ENCODE results near the gene ULK1. TPM values are rescaled to one million over a fixed set of nuclear protein-coding genes. Genes with fewer than 3 reads are reported as not detected.
A peak's percentile ranks its signal among the peaks of the same experiment; 100 is the strongest.

The ULK1 gene
- total RNA-seq, 1 experiment from 2014 or later: 67.8 TPM

- no peak for TF ChIP-seq OVOL2 (CRISPR knock-in tag; IDR thresholded peaks at IDR 0.05; ENCODE audit: borderline replicate concordance)
- no peak for TF ChIP-seq ESRRA (CRISPR knock-in tag; IDR thresholded peaks at IDR 0.05; ENCODE audit: borderline replicate concordance)
- TF ChIP-seq TP53 (CRISPR knock-in tag; IDR thresholded peaks at IDR 0.05): peak; percentile 74; the same call in 1 of the 2 replicates
- TF ChIP-seq FOXP4 (CRISPR knock-in tag; IDR thresholded peaks at IDR 0.05): peak; percentile 47; the same call in 1 of the 2 replicates
- no peak for TF ChIP-seq CDX4 (CRISPR knock-in tag; IDR thresholded peaks at IDR 0.05; ENCODE audit: borderline replicate concordance)
- no peak for TF ChIP-seq ZNF219 (CRISPR knock-in tag; IDR thresholded peaks at IDR 0.05; ENCODE audit: borderline replicate concordance)
- TF ChIP-seq TEAD4 (CRISPR knock-in tag; IDR thresholded peaks at IDR 0.05): no peak
- 0 out of 2 replicates have a peak, but pooled peaks have one; percentile 12 for TF ChIP-seq E2F4 (CRISPR knock-in tag; IDR thresholded peaks at IDR 0.05; ENCODE audit: borderline replicate concordance, low read depth)
- no peak for TF ChIP-seq NR3C1 (CRISPR knock-in tag; conservative IDR thresholded peaks at IDR 0.05; ENCODE audit: low read depth)
Observed at GRCh38 chr12:131929581-131930456, 35.4 kb downstream of the ULK1 start (continued).

- CTCF ChIA-PET: interaction anchor here (0.8 to 1.7 kb wide), 5 partner anchors 19 to 476 kb away, joined by 3 to 9 read pairs (median 5); partner anchors contain the start of gene EP400
- H3K27me3 Mint-ChIP-seq (ENCODE audit: low read depth): peaks cover 5% of the 10 kb centered on the region
- peak overlapping the region; percentile 96 for H3K27ac Mint-ChIP-seq
Observed at GRCh38 chr12:131930510-131930909, 36.1 kb downstream of the ULK1 start.

More at GRCh38 chr12:131930510-131930909, 36.1 kb downstream of the ULK1 start:
- H3K36me3 Mint-ChIP-seq: peaks cover 41% of the 10 kb centered on the region
- no peak for TF ChIP-seq CTCF (IDR thresholded peaks at IDR 0.05)
- no peak for TF ChIP-seq ZNF232 (CRISPR knock-in tag; IDR thresholded peaks at IDR 0.05)
- no peak for TF ChIP-seq ARID4B (CRISPR knock-in tag; IDR thresholded peaks at IDR 0.05; ENCODE audit: borderline replicate concordance)
- TF ChIP-seq CDX4 (CRISPR knock-in tag; IDR thresholded peaks at IDR 0.05; ENCODE audit: borderline replicate concordance): no peak
- TF ChIP-seq FOXP4 (CRISPR knock-in tag; IDR thresholded peaks at IDR 0.05): no peak
- TF ChIP-seq SP1 (CRISPR knock-in tag; conservative IDR thresholded peaks at IDR 0.05): no peak
- no peak for TF ChIP-seq ZNF425 (CRISPR knock-in tag; conservative IDR thresholded peaks at IDR 0.05)
- no peaks in the 10 kb centered on the region for H3K9me3 Mint-ChIP-seq
- ATAC-seq (no peak), DNase-seq (ENCODE audit: low spot score) (no peak)
- POLR2A ChIA-PET: interaction anchor here (1.2 to 1.6 kb wide), 2 partner anchors 34 to 71 kb away, joined by 6 to 7 read pairs; no protein-coding TSS in a partner anchor
- peak overlapping the region; percentile 89 for H3K4me3 Mint-ChIP-seq
- peaks cover 10% of the 10 kb centered on the region for H3K4me1 Mint-ChIP-seq
